RWPE1 (cell line): ENCODE data around the gene FOXL1.
"Not testable (repeated sequence)": the region's sequence is repeated elsewhere in the genome, so short reads cannot be mapped to it uniquely, and the experiment has no call there.

ENCODE experiments used
- CTCF ChIA-PET: fragments of 350-600 bp; sonication (Branson Sonifier 250); formaldehyde crosslinking; extraction: SDS; loops from one replicate; lab custom pipeline; 2021; lab: Yijun Ruan, JAX
- POLR2A ChIA-PET: fragments of 400-600 bp; formaldehyde crosslinking; extraction: SDS; loops from one replicate; lab custom pipeline; 2020; ENCODE audit warnings: antibody characterized with exemption; ENCODE audit not compliant: low non-redundant PET; lab: Yijun Ruan, JAX
- DNase-seq: peaks from one replicate; pipeline ENCODE4 v3.0.0; 2012; ENCODE audit warnings: low spot score
- H3K27ac ChIP-seq: fragments of 450-650 bp; 2 replicates; pipeline ENCODE4 v1.5.1; 2017
- TF ChIP-seq, protein P1 (sequence below): fragments of 450-650 bp; conservative IDR thresholded peaks from 2 replicates; pipeline ENCODE4 v1.5.1; 2017; ENCODE audit warnings: low read depth, mild to moderate bottlenecking

The FOXL1 gene

DNA sequence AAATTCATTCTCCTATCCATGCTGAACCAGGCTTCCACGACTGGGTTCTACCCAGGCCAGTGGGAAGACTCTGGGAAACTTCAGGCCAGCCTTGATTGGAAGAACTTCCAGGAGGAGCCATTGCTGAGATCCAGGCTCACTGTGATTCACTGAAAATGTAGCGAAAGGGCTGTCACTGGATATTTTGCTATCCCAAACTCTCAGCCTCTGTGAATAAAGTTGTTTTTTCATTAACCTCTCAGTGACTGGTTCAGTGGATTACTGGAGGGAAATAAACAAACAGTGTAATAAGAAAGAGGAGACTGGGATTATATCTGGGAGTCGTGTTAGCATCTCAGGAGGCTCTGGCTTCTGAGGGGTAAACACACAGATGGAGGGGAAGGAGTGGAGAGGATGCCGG, 3.1 kb downstream of the FOXL1 start:
- POLR2A ChIA-PET: no interaction called here
- DNase-seq: no peak
- H3K27ac ChIP-seq: no peak overlapping the region
- TF ChIP-seq, protein P1, sequence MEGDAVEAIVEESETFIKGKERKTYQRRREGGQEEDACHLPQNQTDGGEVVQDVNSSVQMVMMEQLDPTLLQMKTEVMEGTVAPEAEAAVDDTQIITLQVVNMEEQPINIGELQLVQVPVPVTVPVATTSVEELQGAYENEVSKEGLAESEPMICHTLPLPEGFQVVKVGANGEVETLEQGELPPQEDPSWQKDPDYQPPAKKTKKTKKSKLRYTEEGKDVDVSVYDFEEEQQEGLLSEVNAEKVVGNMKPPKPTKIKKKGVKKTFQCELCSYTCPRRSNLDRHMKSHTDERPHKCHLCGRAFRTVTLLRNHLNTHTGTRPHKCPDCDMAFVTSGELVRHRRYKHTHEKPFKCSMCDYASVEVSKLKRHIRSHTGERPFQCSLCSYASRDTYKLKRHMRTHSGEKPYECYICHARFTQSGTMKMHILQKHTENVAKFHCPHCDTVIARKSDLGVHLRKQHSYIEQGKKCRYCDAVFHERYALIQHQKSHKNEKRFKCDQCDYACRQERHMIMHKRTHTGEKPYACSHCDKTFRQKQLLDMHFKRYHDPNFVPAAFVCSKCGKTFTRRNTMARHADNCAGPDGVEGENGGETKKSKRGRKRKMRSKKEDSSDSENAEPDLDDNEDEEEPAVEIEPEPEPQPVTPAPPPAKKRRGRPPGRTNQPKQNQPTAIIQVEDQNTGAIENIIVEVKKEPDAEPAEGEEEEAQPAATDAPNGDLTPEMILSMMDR: no peak
- CTCF ChIA-PET: interaction anchor here (0.6 to 0.7 kb wide), 2 partner anchors 10 to 833 kb away, joined by 4 to 5 read pairs; no protein-coding TSS in a partner anchor

DNA sequence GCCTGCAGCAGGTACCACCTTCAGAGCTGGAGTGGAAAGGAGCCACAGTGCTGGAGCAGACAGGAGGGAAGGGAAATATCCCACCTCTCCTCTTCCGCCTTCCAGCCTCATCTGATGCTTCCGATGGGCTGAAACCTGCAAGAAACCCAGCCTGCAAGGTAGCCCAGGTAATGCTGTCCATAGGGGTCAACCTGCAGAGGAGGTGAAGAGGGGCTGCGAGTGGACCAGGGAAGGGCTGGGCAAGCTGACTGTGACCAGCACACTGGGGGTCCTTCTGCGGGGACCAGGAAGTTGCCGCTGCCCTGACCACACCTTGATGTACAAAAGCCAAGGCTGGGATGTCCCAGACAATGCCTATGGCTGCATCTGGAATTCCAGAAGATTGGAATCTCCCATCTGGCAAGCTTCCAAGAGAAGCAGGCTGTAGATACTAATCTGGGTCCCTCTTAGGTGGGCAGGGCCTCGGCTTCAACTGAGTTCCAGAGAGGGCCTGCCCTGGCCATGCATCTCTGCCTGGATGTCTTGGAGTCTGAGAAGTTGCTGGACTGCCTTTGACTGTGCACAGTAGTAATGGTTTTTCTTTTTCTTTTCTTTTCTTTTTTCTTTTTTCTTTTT, 5.8 kb downstream of the FOXL1 start:
- TF ChIP-seq, protein P1: no peak
- no peak overlapping the region for H3K27ac ChIP-seq
- POLR2A ChIA-PET: no interaction called here
- DNase-seq: no peak
- CTCF ChIA-PET: no interaction called here

DNA sequence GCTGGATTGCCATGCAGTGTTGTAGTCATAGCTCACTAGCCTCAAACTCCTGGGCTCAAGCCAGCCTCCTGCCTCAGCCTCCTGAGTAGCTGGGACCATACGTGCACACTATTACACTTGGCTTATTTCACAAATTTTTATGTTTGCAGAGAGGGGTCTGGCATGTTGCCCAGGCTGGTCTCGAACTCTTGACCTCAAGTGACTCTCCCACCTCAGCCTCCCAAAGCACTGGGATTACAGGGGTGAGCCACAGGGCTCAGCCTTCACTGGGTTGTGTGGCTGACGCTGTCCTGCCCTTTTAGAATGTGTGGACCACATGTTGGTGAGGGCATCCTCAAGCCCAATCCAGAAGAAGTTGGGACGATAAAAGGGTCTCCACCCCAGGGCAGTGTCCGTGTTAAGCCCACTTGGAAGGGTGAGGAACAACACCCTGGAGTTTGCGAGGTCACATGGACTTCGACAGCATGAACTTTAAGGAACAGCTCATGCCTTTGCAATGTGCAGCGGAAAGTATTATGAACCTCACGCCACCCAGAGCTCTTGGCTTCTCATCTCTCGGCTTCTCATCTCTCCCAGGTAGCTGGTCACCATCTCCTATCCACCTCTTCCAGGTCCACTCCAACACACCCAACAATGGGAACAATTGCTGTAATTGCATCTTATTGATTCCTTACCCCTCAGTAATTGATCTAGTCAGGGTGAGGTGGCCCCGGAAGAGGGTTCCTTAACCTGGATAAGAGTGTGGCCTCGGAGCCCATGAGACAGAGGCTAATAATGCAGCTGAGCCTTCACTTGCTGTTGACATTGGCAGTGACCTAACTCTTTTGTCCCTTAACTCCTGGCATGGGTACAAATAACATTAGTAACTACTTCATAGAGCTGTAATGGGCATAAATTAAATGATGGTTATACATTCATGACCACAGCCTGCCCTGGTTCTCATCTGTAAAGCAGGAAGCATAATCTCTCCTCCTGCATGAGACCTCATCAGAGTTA, 6.7 kb downstream of the FOXL1 start:
- no peak for DNase-seq
- POLR2A ChIA-PET: no interaction called here

DNA sequence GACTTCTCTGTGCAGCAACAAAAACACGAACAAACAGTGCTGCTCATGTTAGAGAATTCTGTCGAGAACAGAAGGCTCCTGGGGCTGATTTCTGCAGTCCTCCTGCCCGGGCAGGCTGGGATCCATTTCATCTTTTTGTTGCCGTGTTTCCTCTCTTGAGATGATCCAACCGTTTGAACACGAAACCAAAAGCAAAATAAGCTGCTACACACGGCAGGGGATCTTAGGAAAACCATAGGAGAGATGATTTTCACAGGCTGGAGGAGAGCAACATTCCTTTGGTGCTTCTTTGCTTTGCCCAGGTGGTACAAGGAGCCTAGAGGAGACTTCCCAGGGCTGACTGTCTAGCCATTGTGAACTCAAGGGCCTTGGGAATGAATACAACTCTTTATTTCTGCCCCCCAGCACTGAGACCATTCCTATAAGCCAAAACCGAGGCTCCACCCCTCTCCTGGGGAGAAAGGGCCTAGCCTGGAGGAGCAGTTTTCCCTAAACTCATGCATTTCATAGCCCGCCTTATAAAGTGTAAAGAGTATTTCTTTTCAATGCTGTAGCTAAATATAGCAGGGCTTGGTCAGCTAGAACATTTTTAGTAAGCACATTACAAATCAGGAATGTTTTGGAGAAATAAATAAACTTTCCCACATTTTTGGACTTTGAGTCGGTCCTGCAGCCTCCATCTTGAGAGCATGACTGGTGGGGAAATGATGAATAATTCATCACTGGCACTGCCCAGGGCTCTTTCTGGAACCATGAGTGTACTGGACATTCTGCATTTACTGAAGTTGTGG, 7.7 kb downstream of the FOXL1 start:
- no peak overlapping the region for H3K27ac ChIP-seq
- CTCF ChIA-PET: no interaction called here
- TF ChIP-seq, protein P1: no peak
- POLR2A ChIA-PET: no interaction called here
- no peak for DNase-seq

More for the DNA sequence above, 6.7 kb downstream of the FOXL1 start:
- H3K27ac ChIP-seq: no peak overlapping the region
- CTCF ChIA-PET: no interaction called here
- TF ChIP-seq, protein P1: no peak

DNA sequence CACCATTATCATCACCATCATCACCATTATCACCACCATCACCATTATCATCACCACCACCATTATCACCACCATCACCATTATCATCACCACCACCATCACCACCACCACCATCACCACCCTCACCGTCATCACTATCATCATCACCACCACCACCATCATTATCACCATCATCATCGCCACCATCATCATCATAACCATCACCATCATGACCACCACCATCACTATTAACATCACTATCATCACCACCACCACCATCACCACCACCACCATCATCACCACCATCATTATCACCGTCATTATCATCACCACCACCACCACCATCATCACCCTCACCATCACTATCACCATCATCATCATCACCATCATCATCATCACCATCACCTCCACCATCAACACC, 9.1 kb downstream of the FOXL1 start:
- CTCF ChIA-PET: no interaction called here

DNA sequence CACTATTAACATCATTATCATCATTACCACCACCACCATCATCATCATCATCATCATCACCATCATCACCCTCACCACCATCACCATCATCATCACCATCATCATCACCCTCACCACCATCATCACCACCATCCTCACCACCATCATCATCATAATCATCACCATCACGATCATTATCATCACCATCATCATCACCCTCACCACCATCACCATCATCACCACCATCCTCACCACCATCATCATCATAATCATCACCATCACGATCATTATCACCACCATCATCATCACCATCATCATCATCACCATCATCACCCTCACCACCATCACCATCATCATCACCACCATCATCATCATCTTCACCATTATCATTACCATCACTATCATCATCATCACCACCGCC, 9.6 kb downstream of the FOXL1 start:
- H3K27ac ChIP-seq, CTCF ChIA-PET, POLR2A ChIA-PET, DNase-seq: not testable (repeated sequence)

More for the DNA sequence above, 9.1 kb downstream of the FOXL1 start:
- TF ChIP-seq, protein P1: no peak
- no peak overlapping the region for H3K27ac ChIP-seq
- no peak for DNase-seq
- POLR2A ChIA-PET: no interaction called here
